ENCODE measurements around the gene RPGRIP1L. TPM values are rescaled to one million over a fixed set of nuclear protein-coding genes. Genes with fewer than 3 reads are reported as not detected.
A peak's percentile ranks its signal among the peaks of the same experiment; 100 is the strongest.

Gene RPGRIP1L
- total and polyA plus RNA-seq, 2 of the 13 experiments (the other 11 are each of a cell fraction or from before 2014, with no cell fraction given), result 5.0 to 13.5 TPM

- TF ChIP-seq CREB1 (IDR thresholded peaks at IDR 0.05) (peak; percentile 47), CREB1 (CRISPR knock-in tag; IDR thresholded peaks at IDR 0.05) (no peak; the same call in 1 of the 2 replicates), ZNF431 (CRISPR knock-in tag; IDR thresholded peaks at IDR 0.05; ENCODE audit: borderline replicate concordance, low read depth) (no peak), ZFY (CRISPR knock-in tag; IDR thresholded peaks at IDR 0.05) (no peak), ZNF335 (CRISPR knock-in tag; IDR thresholded peaks at IDR 0.05) (no peak), ZNF614 (CRISPR knock-in tag; IDR thresholded peaks at IDR 0.05; ENCODE audit: borderline replicate concordance) (no peak), ZNF383 (CRISPR knock-in tag; IDR thresholded peaks at IDR 0.05; ENCODE audit: borderline replicate concordance) (no peak), ZNF746 (CRISPR knock-in tag; IDR thresholded peaks at IDR 0.05) (no peak), SSRP1 (CRISPR knock-in tag; IDR thresholded peaks at IDR 0.05) (no peak), ZNF24 (IDR thresholded peaks at IDR 0.05) (no peak), SCMH1 (CRISPR knock-in tag; IDR thresholded peaks at IDR 0.05; ENCODE audit: borderline replicate concordance) (no peak), YEATS4 (CRISPR knock-in tag; IDR thresholded peaks at IDR 0.05; ENCODE audit: borderline replicate concordance) (no peak), SPEN (CRISPR knock-in tag; IDR thresholded peaks at IDR 0.05; ENCODE audit: low read depth) (peak; percentile 49; the same call in 1 of the 2 replicates), NR0B2 (CRISPR knock-in tag; IDR thresholded peaks at IDR 0.05) (no peak), DMTF1 (CRISPR knock-in tag; IDR thresholded peaks at IDR 0.05) (no peak), NAIF1 (CRISPR knock-in tag; IDR thresholded peaks at IDR 0.05; ENCODE audit: borderline replicate concordance) (no peak), MIER3 (CRISPR knock-in tag; IDR thresholded peaks at IDR 0.05; ENCODE audit: borderline replicate concordance) (peak; percentile 26; the same call in 1 of the 2 replicates), ONECUT2 (CRISPR knock-in tag; IDR thresholded peaks at IDR 0.05) (no peak), ZNF331 (CRISPR knock-in tag; IDR thresholded peaks at IDR 0.05) (0 out of 2 replicates have a peak, but pooled peaks have one; percentile 14), FOXK1 (CRISPR knock-in tag; IDR thresholded peaks at IDR 0.05; ENCODE audit: borderline replicate concordance, low read depth) (peak; percentile 30; the same call in 1 of the 2 replicates), TBX3 (IDR thresholded peaks at IDR 0.05; ENCODE audit: borderline replicate concordance) (peak; percentile 73), ZBTB20 (CRISPR knock-in tag; IDR thresholded peaks at IDR 0.05; ENCODE audit: borderline replicate concordance, low read depth) (peak; percentile 44; the same call in 1 of the 2 replicates), KDM6A (CRISPR knock-in tag; IDR thresholded peaks at IDR 0.05; ENCODE audit: low read depth) (no peak), TCF7 (IDR thresholded peaks at IDR 0.05; ENCODE audit: low read depth) (peak; percentile 32; the same call in 1 of the 2 replicates)
- TF ChIP-seq, protein P1, sequence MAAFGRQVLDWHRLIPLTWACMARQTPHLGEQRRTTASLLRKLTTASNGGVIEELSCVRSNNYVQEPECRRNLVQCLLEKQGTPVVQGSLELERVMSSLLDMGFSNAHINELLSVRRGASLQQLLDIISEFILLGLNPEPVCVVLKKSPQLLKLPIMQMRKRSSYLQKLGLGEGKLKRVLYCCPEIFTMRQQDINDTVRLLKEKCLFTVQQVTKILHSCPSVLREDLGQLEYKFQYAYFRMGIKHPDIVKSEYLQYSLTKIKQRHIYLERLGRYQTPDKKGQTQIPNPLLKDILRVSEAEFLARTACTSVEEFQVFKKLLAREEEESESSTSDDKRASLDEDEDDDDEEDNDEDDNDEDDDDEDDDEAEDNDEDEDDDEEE (CRISPR knock-in tag; IDR thresholded peaks at IDR 0.05), result no peak
- TF ChIP-seq, protein P2, sequence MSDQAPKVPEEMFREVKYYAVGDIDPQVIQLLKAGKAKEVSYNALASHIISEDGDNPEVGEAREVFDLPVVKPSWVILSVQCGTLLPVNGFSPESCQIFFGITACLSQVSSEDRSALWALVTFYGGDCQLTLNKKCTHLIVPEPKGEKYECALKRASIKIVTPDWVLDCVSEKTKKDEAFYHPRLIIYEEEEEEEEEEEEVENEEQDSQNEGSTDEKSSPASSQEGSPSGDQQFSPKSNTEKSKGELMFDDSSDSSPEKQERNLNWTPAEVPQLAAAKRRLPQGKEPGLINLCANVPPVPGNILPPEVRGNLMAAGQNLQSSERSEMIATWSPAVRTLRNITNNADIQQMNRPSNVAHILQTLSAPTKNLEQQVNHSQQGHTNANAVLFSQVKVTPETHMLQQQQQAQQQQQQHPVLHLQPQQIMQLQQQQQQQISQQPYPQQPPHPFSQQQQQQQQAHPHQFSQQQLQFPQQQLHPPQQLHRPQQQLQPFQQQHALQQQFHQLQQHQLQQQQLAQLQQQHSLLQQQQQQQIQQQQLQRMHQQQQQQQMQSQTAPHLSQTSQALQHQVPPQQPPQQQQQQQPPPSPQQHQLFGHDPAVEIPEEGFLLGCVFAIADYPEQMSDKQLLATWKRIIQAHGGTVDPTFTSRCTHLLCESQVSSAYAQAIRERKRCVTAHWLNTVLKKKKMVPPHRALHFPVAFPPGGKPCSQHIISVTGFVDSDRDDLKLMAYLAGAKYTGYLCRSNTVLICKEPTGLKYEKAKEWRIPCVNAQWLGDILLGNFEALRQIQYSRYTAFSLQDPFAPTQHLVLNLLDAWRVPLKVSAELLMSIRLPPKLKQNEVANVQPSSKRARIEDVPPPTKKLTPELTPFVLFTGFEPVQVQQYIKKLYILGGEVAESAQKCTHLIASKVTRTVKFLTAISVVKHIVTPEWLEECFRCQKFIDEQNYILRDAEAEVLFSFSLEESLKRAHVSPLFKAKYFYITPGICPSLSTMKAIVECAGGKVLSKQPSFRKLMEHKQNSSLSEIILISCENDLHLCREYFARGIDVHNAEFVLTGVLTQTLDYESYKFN (CRISPR knock-in tag; conservative IDR thresholded peaks at IDR 0.05), result 0 out of 2 replicates have a peak, but pooled peaks have one; percentile 22
Observed at GRCh38 chr16:53744449-53744848, 40.8 kb upstream of the RPGRIP1L start (continued).
